CD4-positive, alpha-beta T cell treated with Interleukin-15 for 1 hour (primary cell): ENCODE results near the gene GSDME.
"Not testable (repeated sequence)": the region's sequence is repeated elsewhere in the genome, so short reads cannot be mapped to it uniquely, and the experiment has no call there.

ENCODE experiments used
- DNase-seq: peaks from one replicate; pipeline ENCODE4 v3.0.0-alpha.2; 2020

Gene GSDME

DNA sequence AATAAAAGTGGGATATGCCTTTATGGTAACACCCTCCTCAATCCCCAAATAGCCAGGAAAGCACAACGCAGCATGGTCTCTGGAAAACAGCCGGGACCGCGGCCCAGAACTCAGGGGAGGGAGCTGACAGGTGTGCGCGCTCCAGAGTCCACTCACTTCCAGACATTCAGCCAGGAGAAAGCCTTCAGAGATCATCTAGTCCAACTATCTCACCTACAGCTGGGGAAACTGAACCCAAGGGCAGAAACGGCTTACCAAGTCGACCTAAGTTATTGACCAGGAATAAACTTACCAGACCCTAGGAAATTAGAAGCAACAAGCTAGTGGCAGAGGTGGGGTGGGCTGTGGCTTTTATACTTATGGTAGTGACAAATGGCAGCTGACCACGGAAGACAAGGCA is 16.4 kb downstream of the GSDME start:
- DNase-seq: no peak

DNA sequence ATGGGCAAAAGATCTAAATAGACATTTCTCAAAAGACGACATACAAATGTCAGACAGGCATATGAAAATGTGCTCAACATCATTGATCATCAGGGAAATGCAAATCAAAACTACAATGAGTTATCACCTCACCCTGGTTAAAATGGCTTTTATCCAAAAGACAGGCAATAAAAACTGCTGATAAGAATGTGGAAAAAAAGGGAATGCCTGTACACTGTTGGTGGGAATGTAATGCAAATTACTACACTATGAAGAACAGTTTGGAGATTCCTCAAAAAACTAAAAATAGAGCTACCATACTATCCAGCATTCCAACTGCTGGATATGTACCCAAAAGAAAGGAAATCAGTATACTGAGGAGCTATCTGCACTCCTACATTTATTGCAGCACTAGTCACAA is 18.0 kb downstream of the GSDME start:
- DNase-seq: no peak

GRCh38 chr7:24738577-24738976 is 18.7 kb downstream of the GSDME start:
- no peak for DNase-seq

GRCh38 chr7:24737281-24737680 is 20.0 kb downstream of the GSDME start:
- DNase-seq: no peak

DNA sequence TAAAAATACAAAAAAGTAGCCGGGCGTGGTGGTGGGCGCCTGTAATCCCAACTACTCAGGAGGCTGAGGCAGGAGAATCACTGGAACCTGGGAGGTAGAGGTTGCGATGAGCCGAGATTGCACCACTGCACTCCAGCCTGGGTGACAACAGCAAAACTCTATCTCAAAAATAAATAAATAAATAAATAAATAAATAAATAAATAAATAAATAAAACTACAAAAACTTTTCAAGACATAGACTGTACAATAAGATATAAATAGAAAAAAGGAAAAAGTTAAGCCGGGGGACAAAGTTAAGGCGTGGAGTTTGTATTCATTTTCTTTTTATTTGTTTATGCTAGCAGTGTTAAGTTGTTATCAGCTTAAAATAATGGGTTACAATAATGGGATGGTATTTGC is 21.7 kb downstream of the GSDME start:
- not testable (repeated sequence) for DNase-seq

GRCh38 chr7:24734306-24734705 is 23.0 kb downstream of the GSDME start:
- no peak for DNase-seq

DNA sequence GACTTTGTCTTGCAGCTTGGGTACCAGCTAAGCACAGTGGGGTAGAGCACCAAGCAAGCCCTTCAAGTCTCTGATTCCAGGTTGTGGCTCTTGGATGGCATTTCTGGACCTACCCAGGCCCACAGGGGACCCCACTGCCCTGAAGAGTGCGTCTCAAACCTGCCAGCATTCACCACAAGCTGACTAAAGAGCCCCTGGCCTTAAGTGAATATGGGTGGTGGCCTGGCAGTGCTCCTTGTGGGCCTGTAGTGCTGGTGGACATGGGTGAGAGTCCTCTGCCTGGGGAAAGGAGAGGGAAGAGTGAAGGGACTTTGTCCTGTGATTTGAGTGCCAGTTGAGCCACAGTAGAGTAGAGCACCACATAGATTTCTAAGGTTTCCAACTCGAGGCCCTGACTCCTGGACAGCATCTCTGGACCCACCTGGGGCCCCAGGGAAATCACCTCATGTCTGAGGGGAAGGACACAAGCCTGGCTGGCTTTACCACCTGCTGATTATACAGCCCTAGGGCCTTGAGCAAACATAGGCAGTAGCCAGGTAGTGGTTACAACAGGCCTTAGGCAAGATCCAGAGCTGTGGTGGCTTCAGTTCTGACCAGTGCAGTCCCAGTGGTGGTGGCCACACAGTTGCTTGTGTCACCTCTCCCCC is 23.7 kb downstream of the GSDME start:
- no peak for DNase-seq

- DNase-seq: no peak
Measured at GRCh38 chr7:24732646-24733413, 24.4 kb downstream of the GSDME start.

DNA sequence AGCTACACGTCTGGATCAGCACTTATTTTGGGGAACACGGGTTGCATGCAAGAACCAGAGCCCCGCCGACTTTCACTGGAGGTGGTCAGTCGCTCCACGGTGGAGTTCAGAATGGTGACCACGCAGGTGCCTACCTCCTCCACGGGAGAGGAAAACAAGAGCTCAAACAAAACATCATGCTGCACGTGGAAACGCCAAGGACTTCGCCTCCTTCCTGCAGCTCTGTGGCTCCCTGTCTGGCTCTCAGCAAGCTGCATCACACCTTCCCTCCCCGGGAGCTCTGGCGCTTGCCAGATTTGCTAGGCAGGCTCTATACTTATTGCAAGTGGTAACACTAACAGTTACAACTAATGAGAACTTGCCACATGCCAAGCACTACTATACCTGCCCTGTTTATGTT is 26.0 kb downstream of the GSDME start:
- no peak for DNase-seq

GRCh38 chr7:24730018-24730369 is 27.3 kb downstream of the GSDME start:
- DNase-seq: no peak

- no peak for DNase-seq
Measured at GRCh38 chr7:24729365-24730017, 27.8 kb downstream of the GSDME start.

DNA sequence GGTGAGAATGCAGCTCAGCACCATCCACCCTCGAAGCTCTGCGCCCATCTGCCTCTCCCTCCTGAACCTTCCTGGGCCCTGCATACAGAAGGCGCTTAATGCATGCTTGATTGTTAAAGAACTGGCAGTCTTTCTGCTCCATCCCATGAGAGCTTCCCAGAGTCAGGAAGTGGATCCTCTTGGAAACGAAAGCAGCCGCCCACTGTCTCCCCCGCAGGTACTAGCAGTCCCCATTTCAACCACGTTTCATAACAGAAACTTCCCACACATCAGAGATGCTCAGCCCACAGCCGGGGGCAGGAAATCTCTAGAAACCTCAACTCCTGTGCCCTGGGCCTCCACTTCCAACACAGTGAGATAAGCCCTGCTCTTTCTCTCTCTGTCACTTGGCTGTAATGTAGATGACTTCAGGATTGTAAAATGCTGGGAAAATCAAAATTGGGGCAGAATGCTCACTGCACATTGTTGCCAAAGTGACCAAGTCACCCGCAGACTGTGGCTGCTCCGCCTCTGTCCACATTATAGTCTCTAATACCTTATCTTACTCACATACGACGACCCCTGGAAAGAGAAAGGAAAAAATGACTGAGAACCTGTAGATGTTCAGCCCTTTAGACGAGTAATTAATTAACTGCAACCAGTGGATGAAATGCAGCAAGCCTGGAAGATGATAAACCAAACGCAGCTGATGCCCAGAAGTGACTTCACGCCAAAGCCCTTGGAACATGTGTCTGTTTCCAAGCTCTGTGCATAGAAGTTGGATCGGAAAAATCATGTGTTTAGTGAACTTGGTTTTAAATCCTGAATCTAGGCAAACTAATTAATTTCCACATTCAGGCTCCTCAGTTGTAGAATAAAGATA is 28.5 kb downstream of the GSDME start:
- DNase-seq: no peak

DNA sequence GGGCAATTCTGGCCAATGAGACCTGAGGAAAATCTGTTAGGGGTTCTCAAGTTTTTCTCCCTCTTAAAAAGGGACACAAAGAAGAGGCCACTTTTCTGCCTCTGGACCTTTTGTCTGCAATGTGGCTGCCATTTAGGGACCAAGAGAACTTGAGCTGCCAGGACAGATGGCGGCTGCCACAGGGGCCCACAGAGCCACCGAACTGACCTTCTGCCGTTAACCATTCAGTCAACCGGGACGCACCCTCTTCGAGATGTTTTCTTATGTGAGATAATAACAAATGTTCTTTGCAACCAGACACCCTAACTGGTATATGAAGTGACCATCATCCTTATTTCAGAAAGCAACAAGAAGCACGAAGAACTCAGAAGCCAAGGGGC is 29.2 kb downstream of the GSDME start:
- no peak for DNase-seq

- no peak for DNase-seq
Measured at GRCh38 chr7:24727154-24728120, 29.8 kb downstream of the GSDME start.

DNA sequence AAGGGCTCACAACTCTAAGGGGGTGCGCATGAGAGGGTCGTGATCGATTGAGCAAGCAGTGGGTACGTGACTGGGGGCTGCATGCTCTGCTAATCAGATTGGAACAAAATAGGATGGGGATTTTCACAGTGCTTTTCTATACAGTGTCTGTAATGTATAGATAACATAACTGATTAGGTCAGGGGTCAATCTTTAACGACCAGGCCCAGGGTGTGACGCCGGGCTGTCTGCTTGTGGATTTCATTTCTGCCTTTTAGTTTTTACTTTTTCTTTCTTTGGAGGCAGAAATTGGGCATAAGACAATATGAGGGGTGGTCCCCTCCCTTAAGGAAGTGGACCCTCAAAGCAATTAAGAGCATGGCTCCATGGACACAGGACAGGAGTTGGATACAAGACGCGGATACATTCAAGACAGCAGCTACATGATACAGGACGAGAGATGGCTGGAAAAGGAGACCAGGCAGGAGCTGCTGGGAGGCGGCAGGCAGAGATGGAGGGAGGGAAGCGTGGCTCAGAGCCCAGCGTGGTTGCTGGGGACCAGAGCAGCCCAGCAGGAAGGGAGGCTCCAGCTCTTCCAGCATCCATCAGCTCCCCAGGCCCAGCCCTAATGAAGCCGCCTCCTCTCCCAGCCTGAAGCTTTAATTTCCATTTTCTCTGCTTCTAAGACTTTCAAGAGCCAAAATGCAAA is 31.6 kb downstream of the GSDME start:
- DNase-seq: no peak

DNA sequence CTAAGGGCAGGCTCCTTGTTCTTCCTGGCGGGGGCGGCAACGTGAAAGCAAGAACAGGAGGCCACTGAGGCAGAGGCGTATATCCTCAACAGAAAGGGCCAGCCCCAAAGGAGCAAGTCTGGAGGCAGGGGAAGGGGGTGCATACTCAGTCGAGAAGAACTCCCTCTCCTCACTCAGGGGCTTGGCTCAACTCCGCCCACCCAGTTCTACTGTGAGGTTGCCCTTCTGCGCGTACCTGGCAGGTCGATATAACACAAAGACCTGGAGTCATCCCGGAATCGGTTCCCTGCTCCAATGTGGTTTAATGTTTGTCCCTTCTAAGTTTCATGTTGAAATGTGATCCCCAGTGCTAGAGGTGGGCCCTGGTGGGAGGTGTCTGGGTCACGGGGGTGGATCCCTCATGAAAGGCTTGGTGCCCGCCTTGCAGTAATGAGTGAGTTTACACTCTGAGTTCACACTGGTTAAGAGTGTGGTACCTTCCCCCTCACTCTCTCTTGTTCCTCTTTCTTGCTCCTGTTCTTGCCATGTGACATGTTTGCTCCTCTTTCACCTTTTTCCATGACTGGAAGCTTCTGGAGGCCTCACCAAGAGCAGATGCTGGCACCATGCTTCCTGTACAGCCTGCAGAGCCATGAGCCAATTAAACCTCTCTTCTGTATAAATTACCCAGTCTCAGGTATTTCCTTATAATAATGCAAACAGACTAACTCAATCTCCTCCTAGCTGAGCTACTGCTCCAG is 32.6 kb downstream of the GSDME start:
- no peak for DNase-seq

DNA sequence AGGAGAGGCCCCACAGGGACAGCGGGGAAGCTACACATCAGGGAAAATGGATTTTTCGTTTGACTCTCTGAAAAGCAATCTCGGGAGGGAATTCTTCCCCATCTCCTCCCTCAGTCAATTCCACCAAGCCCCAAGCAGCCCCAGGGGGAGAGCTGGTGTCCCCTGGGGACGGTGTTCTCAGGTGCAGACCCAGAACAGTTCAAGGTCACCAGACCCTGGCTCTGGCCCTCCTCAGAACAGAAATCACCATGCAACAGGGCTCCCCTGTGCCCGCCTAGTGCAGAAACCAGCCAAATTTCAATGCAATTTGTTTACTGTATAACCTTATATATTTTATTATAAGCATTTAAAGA is 34.1 kb downstream of the GSDME start:
- DNase-seq: no peak

GRCh38 chr7:24722386-24723177 is 34.7 kb downstream of the GSDME start:
- no peak for DNase-seq

DNA sequence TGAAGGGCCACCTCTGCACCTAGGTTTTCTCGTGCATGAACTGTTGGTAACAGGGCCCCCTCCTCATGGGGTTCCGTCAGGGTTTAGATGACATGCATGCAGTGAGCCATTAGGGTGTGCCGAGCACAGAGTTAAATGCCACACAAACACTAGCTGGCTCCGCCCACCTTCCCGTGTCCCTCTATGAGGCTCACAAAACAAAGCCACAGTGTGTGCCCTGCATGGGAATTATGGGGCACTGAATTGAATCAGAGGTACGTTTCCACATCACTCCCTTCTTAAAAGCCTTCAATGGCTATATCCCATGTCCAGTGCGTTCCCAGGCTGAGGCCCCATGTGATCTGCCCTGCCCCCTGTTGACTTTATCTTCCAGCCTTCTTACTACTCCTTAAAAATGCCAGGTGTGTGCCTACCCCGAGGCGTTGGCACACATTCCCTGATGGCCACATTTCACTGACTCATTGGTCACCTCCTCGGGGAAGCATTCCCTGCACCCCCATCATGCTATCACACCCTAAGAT is 35.7 kb downstream of the GSDME start:
- no peak for DNase-seq

- no peak for DNase-seq
Measured at GRCh38 chr7:24720283-24720682, 37.0 kb downstream of the GSDME start.
